ENCODE measurements around the gene PAIP2.
"Not testable (repeated sequence)": the region's sequence is repeated elsewhere in the genome, so short reads cannot be mapped to it uniquely, and the experiment has no call there.

PAIP2 gene

GRCh38 chr5:139354186-139354585 lies 12.5 kb downstream of the PAIP2 start:
- Histone ChIP-seq H3K27me3 (replicated peaks; ENCODE audit: insufficient read depth, low read length) (no peaks in the 10 kb centered on the region), H3K4me3 (ENCODE audit: low read length) (no peak overlapping the region), H2AFZ (ENCODE audit: low read length) (no peak overlapping the region), H3K9me2 (replicated peaks; ENCODE audit: insufficient read depth, low read length) (no peaks in the 10 kb centered on the region), H3K9ac (ENCODE audit: low read length) (no peak overlapping the region), H3K79me2 (ENCODE audit: low read length) (peaks cover 98% of the 10 kb centered on the region), H3K4me1 (ENCODE audit: low read length) (no peaks in the 10 kb centered on the region), H3K36me3 (replicated peaks; ENCODE audit: insufficient read depth, low read length) (no peaks in the 10 kb centered on the region), H3K4me2 (ENCODE audit: low read depth, low read length) (no peak overlapping the region), H3K27ac (ENCODE audit: low read length) (no peak overlapping the region), H4K20me1 (ENCODE audit: insufficient read depth, low read length) (peaks cover 13% of the 10 kb centered on the region), H3K9me3 (replicated peaks; ENCODE audit: insufficient read depth, low read length) (no peaks in the 10 kb centered on the region), H3F3A (ENCODE audit: insufficient read depth, low read length) (no peaks in the 10 kb centered on the region; the same call in 1 of the 2 replicates)
- TF ChIP-seq EZH2phosphoT487 (IDR thresholded peaks at IDR 0.05; ENCODE audit: low read length): no peak
- no peak for TF ChIP-seq EZH2 (optimal IDR thresholded peaks at IDR 0.05; ENCODE audit: low read depth, low read length)
- TF ChIP-seq CTCF (IDR thresholded peaks at IDR 0.05; ENCODE audit: low read length): no peak
- DNase-seq: no peak

- not testable (repeated sequence) for H3K9me3 ChIP-seq (replicated peaks; ENCODE audit: insufficient read depth, low read length); H3K9ac ChIP-seq (ENCODE audit: low read length); H3K4me1 ChIP-seq (ENCODE audit: low read length); H3K9me2 ChIP-seq (replicated peaks; ENCODE audit: insufficient read depth, low read length); H3K36me3 ChIP-seq (replicated peaks; ENCODE audit: insufficient read depth, low read length); H3K27me3 ChIP-seq (replicated peaks; ENCODE audit: insufficient read depth, low read length); H3K4me2 ChIP-seq (ENCODE audit: low read depth, low read length); H2AFZ ChIP-seq (ENCODE audit: low read length); H3K4me3 ChIP-seq (ENCODE audit: low read length); DNase-seq; H3K27ac ChIP-seq (ENCODE audit: low read length); H3F3A ChIP-seq (ENCODE audit: insufficient read depth, low read length)
- Histone ChIP-seq H4K20me1 (ENCODE audit: insufficient read depth, low read length) (peaks cover 13% of the 10 kb centered on the region), H3K79me2 (ENCODE audit: low read length) (peaks cover 100% of the 10 kb centered on the region)
Measured at GRCh38 chr5:139355900-139356299, 14.2 kb downstream of the PAIP2 start.

- H3K4me1 ChIP-seq (ENCODE audit: low read length): no peaks in the 10 kb centered on the region
- H3K9me3 ChIP-seq (replicated peaks; ENCODE audit: insufficient read depth, low read length): no peaks in the 10 kb centered on the region
- peaks cover 9% of the 10 kb centered on the region for H4K20me1 ChIP-seq (ENCODE audit: insufficient read depth, low read length)
- no peaks in the 10 kb centered on the region for H3K9me2 ChIP-seq (replicated peaks; ENCODE audit: insufficient read depth, low read length)
- H3K36me3 ChIP-seq (replicated peaks; ENCODE audit: insufficient read depth, low read length): no peaks in the 10 kb centered on the region
- DNase-seq: no peak
- peaks cover 96% of the 10 kb centered on the region for H3K79me2 ChIP-seq (ENCODE audit: low read length)
- H3K27me3 ChIP-seq (replicated peaks; ENCODE audit: insufficient read depth, low read length): no peaks in the 10 kb centered on the region
- no peak overlapping the region for H3K27ac ChIP-seq (ENCODE audit: low read length)
- no peak overlapping the region for H2AFZ ChIP-seq (ENCODE audit: low read length)
- H3F3A ChIP-seq (ENCODE audit: insufficient read depth, low read length): no peaks in the 10 kb centered on the region
- no peak overlapping the region for H3K4me3 ChIP-seq (ENCODE audit: low read length)
- no peak overlapping the region for H3K9ac ChIP-seq (ENCODE audit: low read length)
- TF ChIP-seq EZH2phosphoT487 (IDR thresholded peaks at IDR 0.05; ENCODE audit: low read length): no peak
- TF ChIP-seq CTCF (IDR thresholded peaks at IDR 0.05; ENCODE audit: low read length): no peak
- no peak for TF ChIP-seq EZH2 (optimal IDR thresholded peaks at IDR 0.05; ENCODE audit: low read depth, low read length)
- H3K4me2 ChIP-seq (ENCODE audit: low read depth, low read length): no peak overlapping the region
Measured at GRCh38 chr5:139358064-139358463, 16.4 kb downstream of the PAIP2 start.

- H3K4me1 ChIP-seq (ENCODE audit: low read length): no peaks in the 10 kb centered on the region
- no peaks in the 10 kb centered on the region for H3K9me2 ChIP-seq (replicated peaks; ENCODE audit: insufficient read depth, low read length)
- peaks cover 78% of the 10 kb centered on the region for H3K79me2 ChIP-seq (ENCODE audit: low read length)
- no peak for DNase-seq
- no peak overlapping the region for H3K9ac ChIP-seq (ENCODE audit: low read length)
- no peak overlapping the region for H3K27ac ChIP-seq (ENCODE audit: low read length)
- no peak overlapping the region for H2AFZ ChIP-seq (ENCODE audit: low read length)
- no peaks in the 10 kb centered on the region for H3K9me3 ChIP-seq (replicated peaks; ENCODE audit: insufficient read depth, low read length)
- no peak for TF ChIP-seq EZH2phosphoT487 (IDR thresholded peaks at IDR 0.05; ENCODE audit: low read length)
- no peak for TF ChIP-seq CTCF (IDR thresholded peaks at IDR 0.05; ENCODE audit: low read length)
- TF ChIP-seq EZH2 (optimal IDR thresholded peaks at IDR 0.05; ENCODE audit: low read depth, low read length): no peak
- no peak overlapping the region for H3K4me3 ChIP-seq (ENCODE audit: low read length)
- peaks cover 4% of the 10 kb centered on the region for H4K20me1 ChIP-seq (ENCODE audit: insufficient read depth, low read length)
- H3F3A ChIP-seq (ENCODE audit: insufficient read depth, low read length): no peaks in the 10 kb centered on the region
- H3K27me3 ChIP-seq (replicated peaks; ENCODE audit: insufficient read depth, low read length): no peaks in the 10 kb centered on the region
- H3K4me2 ChIP-seq (ENCODE audit: low read depth, low read length): no peak overlapping the region
- H3K36me3 ChIP-seq (replicated peaks; ENCODE audit: insufficient read depth, low read length): 0 out of 2 replicates have a peak, but pooled peaks cover 4% of the 10 kb centered on the region
Measured at GRCh38 chr5:139360384-139360783, 18.7 kb downstream of the PAIP2 start.
